Stimulated activated naive B cell treated with anti-CD40 and anti-IgM and Interleukin-4, amounts not matched to agents 10 μg/mL and 1 μg/mL and 100 μg/mL, for 72 hours (primary cell): Measurements from ENCODE around the gene CCDC149.

Experiments
- ATAC-seq, 2 donors: fragments of 150-1000 bp; cut with Tn5 transposase; replicated peaks; 2 replicates each; pipeline ENCODE4 v1.10.0; 2021; ENCODE audit warnings: moderate library complexity in 1 of 2
- DNase-seq: peaks from one replicate; pipeline ENCODE4 v3.0.0; 2021
- H3K27ac Mint-ChIP-seq: one replicate; pipeline ENCODE4 v1.8.0; 2022; ENCODE audit warnings: mild to moderate bottlenecking, mixed read lengths
- H3K27me3 Mint-ChIP-seq, 2 donors: one replicate each; pipeline ENCODE4 v1.8.0; 2022; ENCODE audit warnings: mixed read lengths in 2 of 2
- H3K36me3 Mint-ChIP-seq, 2 donors: one replicate each; pipeline ENCODE4 v1.8.0; 2022; ENCODE audit warnings: mixed read lengths in 2 of 2, mild to moderate bottlenecking in 1 of 2
- H3K4me1 Mint-ChIP-seq, 2 donors: one replicate each; pipeline ENCODE4 v1.8.0; 2022; ENCODE audit warnings: mixed read lengths in 2 of 2, mild to moderate bottlenecking in 1 of 2
- H3K4me3 Mint-ChIP-seq, 2 donors: one replicate each; pipeline ENCODE4 v1.8.0; 2022; ENCODE audit warnings: mild to moderate bottlenecking in 2 of 2, mixed read lengths in 2 of 2, moderate library complexity in 1 of 2
- H3K9me3 Mint-ChIP-seq, 2 donors: one replicate each; pipeline ENCODE4 v1.8.0; 2022; ENCODE audit warnings: mixed read lengths in 2 of 2, mild to moderate bottlenecking in 1 of 2

The CCDC149 gene

GRCh38 chr4:24896977-24897376 is 15.9 kb downstream of the CCDC149 start:
- Mint-ChIP-seq H3K36me3 (no peaks in the 10 kb centered on the region), H3K4me1 (no peaks in the 10 kb centered on the region), H3K4me3 (no peak overlapping the region), H3K27ac (no peak overlapping the region), H3K27me3 (no peaks in the 10 kb centered on the region), H3K9me3 (no peaks in the 10 kb centered on the region)
- DNase-seq, result no peak
- no peak for ATAC-seq

DNA sequence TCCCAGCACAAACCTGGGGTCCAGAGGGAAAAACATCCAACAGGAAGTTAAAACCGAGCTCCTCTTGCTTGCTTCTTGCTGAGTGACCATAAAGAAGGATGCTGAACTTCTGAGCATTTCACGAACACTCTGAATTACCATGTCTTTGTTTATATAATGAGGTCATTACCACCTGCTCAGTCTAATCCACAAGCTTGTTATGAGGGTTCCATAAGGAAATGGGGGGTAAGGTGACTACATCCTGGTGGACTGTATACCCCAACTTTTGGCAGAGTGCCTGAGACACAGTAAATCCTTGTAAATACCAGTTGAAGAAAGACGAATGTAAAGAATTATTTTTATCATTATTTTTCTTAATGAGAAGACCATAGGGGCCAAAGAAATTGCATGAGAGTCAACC is 16.8 kb downstream of the CCDC149 start:
- DNase-seq (no peak), ATAC-seq (no peak)
- Mint-ChIP-seq H3K4me3 (no peak overlapping the region), H3K4me1 (no peaks in the 10 kb centered on the region), H3K36me3 (no peaks in the 10 kb centered on the region), H3K27ac (no peak overlapping the region), H3K27me3 (no peaks in the 10 kb centered on the region), H3K9me3 (no peaks in the 10 kb centered on the region)

DNA sequence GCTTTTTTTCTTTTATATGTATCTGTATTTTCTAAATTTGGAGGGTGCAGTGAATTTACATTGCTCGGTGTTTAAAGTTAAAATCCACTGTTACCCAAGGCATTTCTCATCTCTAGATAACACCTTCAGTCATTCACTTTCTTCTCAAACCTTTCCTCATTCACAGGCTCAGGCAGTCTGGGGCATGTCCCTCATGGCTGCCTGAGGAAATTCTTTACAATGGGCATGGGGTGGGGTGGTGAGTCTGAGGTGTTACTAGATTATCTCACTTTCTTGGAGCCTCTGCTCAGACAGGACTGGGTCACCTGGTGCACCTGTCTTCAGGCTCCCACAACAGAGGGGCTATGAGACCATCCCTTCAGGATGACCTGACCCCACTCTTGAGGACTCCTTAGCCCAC is 17.4 kb downstream of the CCDC149 start:
- no peak overlapping the region for H3K4me3 Mint-ChIP-seq
- no peaks in the 10 kb centered on the region for H3K4me1 Mint-ChIP-seq
- H3K27me3 Mint-ChIP-seq, result no peaks in the 10 kb centered on the region
- no peak overlapping the region for H3K27ac Mint-ChIP-seq
- DNase-seq (no peak), ATAC-seq (no peak)
- no peaks in the 10 kb centered on the region for H3K36me3 Mint-ChIP-seq
- no peaks in the 10 kb centered on the region for H3K9me3 Mint-ChIP-seq

DNA sequence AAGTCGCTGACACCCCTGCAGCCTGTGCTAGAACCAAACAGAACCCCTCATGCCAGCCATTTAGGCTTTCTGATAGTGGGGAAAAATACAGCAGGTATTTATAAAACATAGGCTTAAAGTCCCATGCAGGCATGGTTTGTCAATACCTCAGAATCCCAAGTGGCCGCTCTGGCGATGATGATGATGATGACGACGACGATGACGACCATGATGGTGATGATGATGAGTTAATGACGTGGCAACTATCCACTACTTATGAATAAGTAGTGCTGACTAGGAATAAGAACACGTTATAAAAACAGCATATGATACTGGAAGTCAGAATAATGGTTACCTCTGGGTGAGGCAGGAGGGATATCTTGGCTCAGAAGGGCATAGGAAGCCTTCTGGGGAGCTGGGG is 18.0 kb downstream of the CCDC149 start:
- no peak for ATAC-seq
- no peaks in the 10 kb centered on the region for H3K9me3 Mint-ChIP-seq
- DNase-seq, result no peak
- no peak overlapping the region for H3K4me3 Mint-ChIP-seq
- no peak overlapping the region for H3K27ac Mint-ChIP-seq
- no peaks in the 10 kb centered on the region for H3K4me1 Mint-ChIP-seq
- no peaks in the 10 kb centered on the region for H3K27me3 Mint-ChIP-seq
- no peaks in the 10 kb centered on the region for H3K36me3 Mint-ChIP-seq

DNA sequence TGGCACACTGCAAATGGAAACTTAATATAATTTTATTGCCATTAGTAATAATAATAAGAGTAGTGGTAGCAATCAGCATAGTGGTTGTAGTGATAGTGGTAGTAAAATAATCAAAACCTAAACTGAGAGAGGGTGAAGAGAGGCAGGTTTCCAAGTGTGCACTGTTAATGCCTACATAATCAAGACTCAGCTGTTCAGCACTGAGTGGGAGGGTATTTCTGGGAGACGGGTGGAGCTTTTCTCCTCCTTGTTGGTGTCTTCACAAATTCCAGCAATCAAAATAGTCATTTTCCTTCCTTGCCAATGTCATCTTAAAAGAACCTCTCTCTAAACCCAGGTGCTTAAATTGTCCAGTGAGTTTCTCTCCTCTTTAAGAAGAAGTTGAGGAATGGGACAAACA is 18.6 kb downstream of the CCDC149 start:
- no peak overlapping the region for H3K4me3 Mint-ChIP-seq

GRCh38 chr4:24892778-24893177 is 20.1 kb downstream of the CCDC149 start:
- Mint-ChIP-seq H3K4me3 (no peak overlapping the region), H3K9me3 (no peaks in the 10 kb centered on the region), H3K27ac (no peak overlapping the region), H3K36me3 (no peaks in the 10 kb centered on the region), H3K4me1 (no peaks in the 10 kb centered on the region), H3K27me3 (peaks cover 0 to 2% of the 10 kb centered on the region in 2 donors)
- DNase-seq, result no peak
- ATAC-seq, result no peak

More for the DNA sequence above, 18.6 kb downstream of the CCDC149 start:
- Mint-ChIP-seq H3K9me3 (no peaks in the 10 kb centered on the region), H3K27ac (no peak overlapping the region), H3K4me1 (no peaks in the 10 kb centered on the region), H3K36me3 (no peaks in the 10 kb centered on the region), H3K27me3 (no peaks in the 10 kb centered on the region)
- ATAC-seq (no peak), DNase-seq (no peak)

GRCh38 chr4:24892278-24892677 is 20.6 kb downstream of the CCDC149 start:
- no peaks in the 10 kb centered on the region for H3K9me3 Mint-ChIP-seq
- no peak overlapping the region for H3K4me3 Mint-ChIP-seq
- DNase-seq (no peak), ATAC-seq (no peak)
- H3K4me1 Mint-ChIP-seq, result no peaks in the 10 kb centered on the region
- H3K27ac Mint-ChIP-seq, result no peak overlapping the region
- no peaks in the 10 kb centered on the region for H3K36me3 Mint-ChIP-seq
- peaks cover 0 to 5% of the 10 kb centered on the region in 2 donors for H3K27me3 Mint-ChIP-seq

DNA sequence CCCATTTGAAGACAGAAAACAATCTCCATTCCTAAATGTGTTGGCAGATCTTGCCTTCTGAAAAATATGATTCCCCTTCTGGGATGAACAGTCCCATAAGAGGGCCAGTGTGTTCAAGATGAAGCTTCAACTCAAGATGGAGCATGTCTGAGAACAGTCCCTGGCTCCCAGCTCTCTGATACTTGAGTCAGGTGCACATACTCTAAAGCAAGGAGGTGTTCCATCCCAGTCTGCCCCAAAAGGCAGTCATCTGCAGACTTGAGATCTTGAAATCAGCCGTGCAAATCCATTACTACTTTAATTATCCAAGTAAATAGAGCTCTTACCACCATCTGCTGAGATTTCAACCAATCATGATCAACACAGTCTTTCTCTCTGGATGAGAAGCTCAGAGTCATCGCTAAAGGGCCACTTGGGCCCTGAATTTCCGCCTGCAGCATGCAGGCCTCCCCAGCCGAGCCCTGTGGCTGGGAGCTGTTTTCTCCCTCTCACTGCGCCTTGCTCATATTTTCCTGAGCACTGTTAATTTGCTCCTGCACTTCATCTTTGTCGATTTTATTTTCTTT is 22.2 kb downstream of the CCDC149 start:
- Mint-ChIP-seq H3K9me3 (no peaks in the 10 kb centered on the region), H3K36me3 (no peaks in the 10 kb centered on the region), H3K4me3 (no peak overlapping the region), H3K4me1 (no peaks in the 10 kb centered on the region), H3K27me3 (peaks cover 0 to 9% of the 10 kb centered on the region in 2 donors), H3K27ac (no peak overlapping the region)
- ATAC-seq (no peak), DNase-seq (no peak)

DNA sequence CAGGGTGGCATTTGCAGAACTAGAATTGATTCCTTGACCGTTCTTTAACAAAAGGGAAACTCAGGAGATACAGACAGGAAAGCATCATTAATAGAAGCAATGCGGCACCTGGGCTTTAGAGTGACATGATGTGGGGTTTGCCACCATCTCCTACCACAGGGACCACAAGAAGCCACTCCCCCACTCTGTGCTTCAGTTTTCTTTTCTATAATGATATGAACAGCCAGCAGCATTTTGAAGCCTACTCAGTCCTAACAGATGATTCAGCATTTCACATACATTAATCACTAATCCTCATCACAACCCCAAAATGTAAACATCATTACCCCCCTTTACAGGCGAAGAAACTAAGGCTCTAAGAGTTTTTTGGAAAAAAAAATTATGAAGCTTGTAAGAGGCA is 22.9 kb downstream of the CCDC149 start:
- Mint-ChIP-seq H3K4me3 (no peak overlapping the region), H3K27ac (no peak overlapping the region), H3K27me3 (peaks cover 0 to 9% of the 10 kb centered on the region in 2 donors), H3K9me3 (no peaks in the 10 kb centered on the region), H3K4me1 (no peaks in the 10 kb centered on the region), H3K36me3 (no peaks in the 10 kb centered on the region)
- no peak for ATAC-seq
- no peak for DNase-seq

DNA sequence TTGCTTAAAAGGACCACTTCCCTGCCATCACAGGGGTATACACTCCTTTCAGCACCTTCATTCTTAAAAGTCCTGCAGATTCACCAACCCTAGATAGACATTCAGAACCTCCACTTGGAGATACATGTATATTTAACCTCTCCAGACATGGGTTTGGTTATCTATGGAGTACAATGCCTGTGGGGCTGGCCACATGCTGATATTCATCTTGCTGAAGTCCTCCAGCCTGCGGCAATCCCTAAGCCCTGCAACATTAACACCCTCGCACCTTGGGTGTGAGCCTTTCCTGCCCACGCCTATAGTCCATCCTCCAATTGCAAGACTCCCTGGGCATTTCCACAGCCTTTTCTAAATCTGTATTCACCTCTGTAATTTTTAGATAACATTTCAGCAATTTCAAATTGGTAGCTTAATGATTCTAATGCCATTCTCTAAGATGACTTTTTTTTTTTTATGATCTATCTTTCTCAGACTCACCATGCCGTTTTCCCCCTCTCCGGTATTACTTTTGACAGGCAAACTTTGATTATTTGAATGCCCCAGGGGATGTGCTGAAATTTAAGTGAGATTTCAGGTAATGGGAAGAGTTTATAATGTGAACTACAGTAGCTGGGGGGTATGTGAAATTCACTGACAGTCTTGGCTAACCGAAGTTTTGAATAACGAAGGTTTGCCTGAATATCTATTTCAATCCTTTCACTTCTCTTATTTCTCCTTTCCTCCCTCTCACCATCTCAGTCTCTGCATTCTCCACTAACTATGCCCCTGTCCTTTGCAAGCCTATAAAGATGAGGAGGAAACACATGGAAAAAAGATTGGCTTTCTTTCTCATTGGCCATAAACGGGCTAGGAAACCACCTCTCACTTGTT is 24.1 kb downstream of the CCDC149 start:
- Mint-ChIP-seq H3K27me3 (peaks cover 7 to 9% of the 10 kb centered on the region in 2 donors), H3K27ac (no peak overlapping the region), H3K36me3 (no peaks in the 10 kb centered on the region), H3K4me3 (no peak overlapping the region), H3K9me3 (no peaks in the 10 kb centered on the region), H3K4me1 (no peaks in the 10 kb centered on the region)
- DNase-seq, result no peak
- no peak for ATAC-seq

- Mint-ChIP-seq H3K9me3 (no peaks in the 10 kb centered on the region), H3K36me3 (no peaks in the 10 kb centered on the region), H3K27me3 (peaks cover 7 to 9% of the 10 kb centered on the region in 2 donors), H3K4me3 (no peak overlapping the region), H3K4me1 (no peaks in the 10 kb centered on the region), H3K27ac (no peak overlapping the region)
- ATAC-seq, result no peak
- no peak for DNase-seq
These were observed 24.9 kb downstream of the CCDC149 start for GRCh38 chr4:24887881-24888430.

DNA sequence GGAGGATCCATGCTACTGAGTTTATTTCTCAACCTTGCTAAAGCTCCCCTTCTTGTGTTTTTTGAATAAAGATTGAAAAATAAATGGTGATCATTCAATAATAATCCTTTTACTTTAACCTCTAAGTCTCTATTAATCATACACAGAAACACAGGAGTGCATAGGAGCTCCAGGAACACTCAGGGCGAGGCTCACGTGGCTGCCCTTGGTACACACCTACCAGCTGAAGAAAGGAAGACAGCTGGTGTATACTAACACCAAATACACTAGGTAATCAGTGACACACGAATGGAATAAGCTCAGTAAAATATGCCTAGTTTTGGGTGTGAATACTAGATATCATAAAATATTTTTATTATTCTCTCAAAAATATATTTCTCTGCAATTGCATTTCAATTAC is 26.2 kb downstream of the CCDC149 start:
- Mint-ChIP-seq H3K27me3 (peaks cover 7 to 9% of the 10 kb centered on the region in 2 donors), H3K27ac (no peak overlapping the region), H3K4me1 (no peaks in the 10 kb centered on the region), H3K4me3 (no peak overlapping the region), H3K9me3 (no peaks in the 10 kb centered on the region), H3K36me3 (no peaks in the 10 kb centered on the region)
- ATAC-seq (no peak), DNase-seq (no peak)

DNA sequence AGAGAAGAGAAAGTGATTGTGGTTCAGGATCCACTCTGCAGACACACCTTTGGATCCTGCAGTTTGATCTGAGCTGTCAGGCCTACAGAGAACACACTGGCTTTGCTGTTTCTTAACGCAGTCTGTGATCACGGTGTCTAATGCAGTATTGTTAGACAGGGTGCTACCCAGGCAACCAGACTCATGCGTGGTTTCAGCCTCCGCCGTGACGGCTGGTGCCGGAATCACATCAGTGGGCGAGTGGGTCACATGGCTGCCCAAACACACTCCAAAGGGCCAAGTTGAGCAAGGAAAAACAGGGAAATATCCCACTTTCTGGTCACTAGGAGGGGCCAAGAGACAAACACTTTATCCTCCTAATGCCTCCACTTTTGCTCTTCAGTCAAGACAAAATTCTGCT is 27.5 kb downstream of the CCDC149 start:
- ATAC-seq, result no peak
- peaks cover 7 to 9% of the 10 kb centered on the region in 2 donors for H3K27me3 Mint-ChIP-seq
- DNase-seq, result no peak
- H3K36me3 Mint-ChIP-seq, result no peaks in the 10 kb centered on the region
- H3K27ac Mint-ChIP-seq, result no peak overlapping the region
- peaks cover 0 to 2% of the 10 kb centered on the region in 2 donors for H3K9me3 Mint-ChIP-seq
- H3K4me3 Mint-ChIP-seq, result no peak overlapping the region
- H3K4me1 Mint-ChIP-seq, result no peaks in the 10 kb centered on the region

- Mint-ChIP-seq H3K9me3 (peaks cover 0 to 2% of the 10 kb centered on the region in 2 donors), H3K36me3 (no peaks in the 10 kb centered on the region), H3K27me3 (peaks cover 7 to 9% of the 10 kb centered on the region in 2 donors), H3K4me3 (no peak overlapping the region), H3K27ac (no peak overlapping the region), H3K4me1 (no peaks in the 10 kb centered on the region)
- no peak for ATAC-seq
- DNase-seq, result no peak
These were observed 27.9 kb downstream of the CCDC149 start for GRCh38 chr4:24884902-24885301.
